CD14-positive monocyte (primary cell): ENCODE results near the gene BBLN. TPM values are rescaled to one million over a fixed set of nuclear protein-coding genes. Genes with fewer than 3 reads are reported as not detected.
"Not testable (repeated sequence)": the region's sequence is repeated elsewhere in the genome, so short reads cannot be mapped to it uniquely, and the experiment has no call there.

Experiments
- DNase-seq, 3 donors: peaks; one replicate each; pipeline ENCODE4 v3.0.0-alpha.2; 2011 to 2022
- H2AFZ ChIP-seq: 2 replicates; pipeline ENCODE4 v1.6.0; 2012; ENCODE audit warnings: mild to moderate bottlenecking, low read depth, low read length, inconsistent platforms; ENCODE audit not compliant: insufficient read depth, poor library complexity, severe bottlenecking
- H3K27ac ChIP-seq, 2 donors: 1 replicate in 1 of 2; 2 replicates in 1 of 2; pipeline ENCODE4 v1.5.1; 2012 to 2013; ENCODE audit warnings: low read length in 2 of 2, control low read depth in 1 of 2, inconsistent platforms in 1 of 2, low read depth in 1 of 2, mild to moderate bottlenecking in 1 of 2
- H3K27me3 ChIP-seq, 2 donors: one replicate each; pipeline versions ENCODE4 v1.6.0 to v1.6.1; 2011 to 2013; ENCODE audit warnings: low read length in 2 of 2; ENCODE audit not compliant: control insufficient read depth in 2 of 2, insufficient read depth in 2 of 2
- H3K36me3 ChIP-seq, 2 donors: replicated peaks in 1 of 2; 1 replicate in 1 of 2; 2 replicates in 1 of 2; pipeline versions ENCODE4 v1.5.1 to v1.6.1; 2012 to 2013; ENCODE audit warnings: low read length in 2 of 2, control low read depth in 1 of 2, inconsistent platforms in 1 of 2, mild to moderate bottlenecking in 1 of 2; ENCODE audit not compliant: insufficient read depth in 2 of 2, control insufficient read depth in 1 of 2
- H3K4me1 ChIP-seq, 2 donors: 1 replicate in 1 of 2; 2 replicates in 1 of 2; pipeline versions ENCODE4 v1.5.1 to v1.6.1; 2012 to 2013; ENCODE audit warnings: low read length in 2 of 2, control low read depth in 1 of 2, inconsistent platforms in 1 of 2, mild to moderate bottlenecking in 1 of 2, moderate library complexity in 1 of 2; ENCODE audit not compliant: insufficient read depth in 2 of 2, control insufficient read depth in 1 of 2
- H3K4me2 ChIP-seq: replicated peaks from 2 replicates; pipeline ENCODE3; 2012; ENCODE audit warnings: low read length, moderate library complexity, mild to moderate bottlenecking; ENCODE audit not compliant: poor library complexity, severe bottlenecking; ENCODE audit errors: extremely low read depth
- H3K4me3 ChIP-seq, 3 experiments: fragments of 200-600 bp in 1 of 3; sonication (generic) in 1 of 3; replicated peaks in 1 of 3; 1 replicate in 2 of 3; 2 replicates in 1 of 3; pipeline ENCODE4 v1.5.1; 2011 to 2013; ENCODE audit warnings: low read length in 3 of 3, mild to moderate bottlenecking in 3 of 3, control low read depth in 2 of 3, low read depth in 2 of 3, inconsistent platforms in 1 of 3, moderate library complexity in 1 of 3
- H3K79me2 ChIP-seq: 2 replicates; pipeline ENCODE4 v1.6.0; 2012; ENCODE audit warnings: mild to moderate bottlenecking, control low read depth, inconsistent platforms, low read length, moderate library complexity; ENCODE audit not compliant: insufficient read depth
- H3K9ac ChIP-seq: 2 replicates; pipeline ENCODE4 v1.6.0; 2017; ENCODE audit warnings: low read length, mild to moderate bottlenecking; ENCODE audit not compliant: insufficient read depth, poor library complexity, severe bottlenecking
- H3K9me3 ChIP-seq, 2 donors: replicated peaks in 1 of 2; 1 replicate in 1 of 2; 2 replicates in 1 of 2; pipeline versions ENCODE4 v1.5.1 to v1.6.1; 2012 to 2013; ENCODE audit warnings: low read length in 2 of 2, control low read depth in 1 of 2; ENCODE audit not compliant: control insufficient read depth in 1 of 2, insufficient read depth in 1 of 2
- H4K20me1 ChIP-seq: 2 replicates; pipeline ENCODE4 v1.6.0; 2012; ENCODE audit warnings: mild to moderate bottlenecking, low read length, control low read depth, moderate library complexity; ENCODE audit not compliant: insufficient read depth
- H3K27ac Mint-ChIP-seq, 7 donors: one replicate each; pipeline ENCODE4 v1.8.0; 2020; ENCODE audit warnings: mild to moderate bottlenecking in 7 of 7, mixed read lengths in 7 of 7, moderate library complexity in 6 of 7, inconsistent platforms in 2 of 7
- H3K27me3 Mint-ChIP-seq, 3 donors: one replicate each; pipeline ENCODE4 v1.8.0; 2021 to 2022; ENCODE audit warnings: low read depth in 3 of 3, mild to moderate bottlenecking in 3 of 3, mixed read lengths in 3 of 3, moderate library complexity in 3 of 3, inconsistent platforms in 1 of 3
- H3K36me3 Mint-ChIP-seq, 2 donors: one replicate each; pipeline ENCODE4 v1.8.0; 2020; ENCODE audit warnings: mixed read lengths in 2 of 2, inconsistent platforms in 1 of 2, mild to moderate bottlenecking in 1 of 2
- H3K4me1 Mint-ChIP-seq: one replicate; pipeline ENCODE4 v1.8.0; 2020; ENCODE audit warnings: mild to moderate bottlenecking, mixed read lengths
- H3K4me3 Mint-ChIP-seq, 2 donors: one replicate each; pipeline ENCODE4 v1.8.0; 2020; ENCODE audit warnings: mild to moderate bottlenecking in 2 of 2, mixed read lengths in 2 of 2, moderate library complexity in 1 of 2
- H3K9me3 Mint-ChIP-seq, 7 donors: one replicate each; pipeline ENCODE4 v1.8.0; 2020 to 2022; ENCODE audit warnings: mixed read lengths in 7 of 7, mild to moderate bottlenecking in 6 of 7, moderate library complexity in 6 of 7, inconsistent platforms in 2 of 7
- CTCF ChIP-seq: fragments of 200-600 bp; IDR thresholded peaks from one replicate; pipeline ENCODE4 v1.8.0; 2022; ENCODE audit warnings: antibody characterized with exemption, mild to moderate bottlenecking
- WGBS: methylation state at CpG from one replicate; pipeline ENCODE4 v1.1.5; 2013; ENCODE audit warnings: missing lambda C conversion rate; ENCODE audit not compliant: insufficient coverage; 5-methylcytosine and 5-hydroxymethylcytosine counted together
- intact Hi-C, 2 donors: fragments of 100-400 bp; cut with micrococcal nuclease; formaldehyde crosslinking; loops; one replicate each; pipeline versions ENCODE4 v1.15.0 to v1.15.1; 2023
- polyA minus RNA-seq: library from RNA; depleted of rRNA, polyadenylated mRNA; stranded (reverse); fragments of >200 nt; gene quantifications from 2 replicates; pipeline ENCODE4 v1.2.3, GENCODE V29; 2012
- polyA plus RNA-seq, 3 donors: library from polyadenylated mRNA; depleted of rRNA in 1 of 3; unstranded in 2 of 3; stranded (reverse) in 1 of 3; fragments of 300-500 nt in 2 of 3; fragments of >200 nt in 1 of 3; fragmentation: Illumina TruSeq in 2 of 3; gene quantifications; 1 replicate in 2 of 3; 2 replicates in 1 of 3; pipeline ENCODE4 v1.2.3, GENCODE V29; 2012 to 2021
- total RNA-seq, 12 experiments: library from RNA in 1 of 12; stranded (reverse) in 1 of 12; fragments of 120-200 nt in 1 of 12; gene quantifications; one replicate each; pipeline ENCODE4 v1.2.4 and lab custom pipeline; 2013 to 2026; ENCODE audit warnings: mixed read lengths in 6 of 12, inconsistent platforms in 1 of 12

Gene BBLN
- 89.0 TPM for total RNA-seq (2013)
- 10 to 100 TPM; 51.5 to 74.8 (median 54.5) TPM for polyA plus RNA-seq
- 37.8 and 78.3 TPM in 2 replicates for polyA minus RNA-seq
- 4.0 to 23.1 (median 11.6) reads per million in 11 experiments for total RNA-seq (lab: John Stamatoyannopoulos, UW)

- intact Hi-C loops = loop anchor here in 1 of 2 donors (2.0 kb wide), 1 partner anchor 59 kb away; no protein-coding TSS in a partner anchor
- H3K27me3 Mint-ChIP-seq = peaks cover 0 to 5% (median 1%) of the 10 kb centered on the region in 3 donors
- peaks cover 15% of the 10 kb centered on the region for H3K4me1 Mint-ChIP-seq
- peak; percentile 77 to 83 (median 83) for DNase-seq
- H4K20me1 ChIP-seq = no peaks in the 10 kb centered on the region
- no peak for TF ChIP-seq CTCF
- peak within 1 kb of the TSS; percentile 56 to 80 for H3K27ac ChIP-seq
- H3K4me3 Mint-ChIP-seq = peak within 1 kb of the TSS; percentile 79 to 86
- H3K4me3 ChIP-seq = peak within 1 kb of the TSS; percentile 82 to 94 (median 85)
- H3K4me2 ChIP-seq = peak within 1 kb of the TSS; percentile 100
- no peaks in the 10 kb centered on the region for H3K9me3 Mint-ChIP-seq
- peak within 1 kb of the TSS; percentile 69 for H3K9ac ChIP-seq
- H3K79me2 ChIP-seq = peaks cover 8% of the 10 kb centered on the region
- WGBS = 0% methylated on average over 65 of the region's 77 CpGs
- no peaks in the 10 kb centered on the region for H3K27me3 ChIP-seq
- H3K36me3 Mint-ChIP-seq = peaks cover 16 to 26% of the 10 kb centered on the region in 2 donors
- peak within 1 kb of the TSS; percentile 37 to 92 (median 76) for H3K27ac Mint-ChIP-seq
- H3K4me1 ChIP-seq = peaks cover 16 to 20% of the 10 kb centered on the region in 2 donors
- peaks cover 16 to 28% of the 10 kb centered on the region in 2 donors for H3K36me3 ChIP-seq
- H3K9me3 ChIP-seq = no peaks in the 10 kb centered on the region
- H2AFZ ChIP-seq = peak within 1 kb of the TSS; percentile 98
Measured at GRCh38 chr9:128159784-128160602, at the start of gene BBLN. BBLN (plus strand) TSS chr9:128160265; CDS start chr9:128160408, 143 bp downstream.

GRCh38 chr9:128111726-128112125 lies 48.3 kb upstream of the BBLN start:
- H3K4me1 Mint-ChIP-seq, H3K27ac Mint-ChIP-seq, DNase-seq, H3K27me3 ChIP-seq, H3K4me3 ChIP-seq, H3K4me2 ChIP-seq, H3K27ac ChIP-seq, H3K9me3 Mint-ChIP-seq, H3K4me3 Mint-ChIP-seq, H2AFZ ChIP-seq, H3K27me3 Mint-ChIP-seq, H3K9me3 ChIP-seq, intact Hi-C loops, H3K9ac ChIP-seq, H3K79me2 ChIP-seq: not testable (repeated sequence)
- peaks cover 35 to 44% of the 10 kb centered on the region in 2 donors for H3K36me3 Mint-ChIP-seq
- Histone ChIP-seq H3K36me3 (peaks cover 29 to 34% of the 10 kb centered on the region in 2 donors), H3K4me1 (peaks cover 3 to 11% of the 10 kb centered on the region in 2 donors), H4K20me1 (peaks cover 18% of the 10 kb centered on the region)
- 92% methylated on average over 10 of the region's 12 CpGs for WGBS
